HepG2 (cell line): ENCODE measurements around the gene TUBB3. TPM values are rescaled to one million over a fixed set of nuclear protein-coding genes. Genes with fewer than 3 reads are reported as not detected.

Experiments
- BRD4 ChIP-seq: sonication (generic); formaldehyde crosslinking; IDR thresholded peaks from 2 replicates; pipeline ENCODE4 v1.4.0; 2020; ENCODE audit warnings: missing genetic modification reagents
- CENPX ChIP-seq: sonication (generic); formaldehyde crosslinking; IDR thresholded peaks from 2 replicates; pipeline ENCODE4 v1.9.0; 2021; ENCODE audit warnings: mild to moderate bottlenecking, missing genetic modification reagents, moderate library complexity
- DMAP1 ChIP-seq: IDR thresholded peaks from 2 replicates; pipeline ENCODE4 v1.6.1; 2016
- ELK4 ChIP-seq: sonication (generic); formaldehyde crosslinking; IDR thresholded peaks from 2 replicates; pipeline ENCODE4 v1.9.0; 2021; ENCODE audit warnings: missing genetic modification reagents, borderline replicate concordance
- ESRRA ChIP-seq: sonication (generic); formaldehyde crosslinking; IDR thresholded peaks from 2 replicates; pipeline ENCODE4 v1.5.1; 2020; ENCODE audit warnings: mild to moderate bottlenecking, low read depth, missing genetic modification reagents
- GTF2F1 ChIP-seq: fragments of 150-350 bp; IDR thresholded peaks from 2 replicates; pipeline ENCODE4 v1.6.1; 2014; ENCODE audit warnings: low read length
- HES4 ChIP-seq: sonication (generic); formaldehyde crosslinking; IDR thresholded peaks from 2 replicates; pipeline ENCODE4 v1.9.0; 2021; ENCODE audit warnings: mild to moderate bottlenecking, missing genetic modification reagents, borderline replicate concordance
- HIVEP1 ChIP-seq: sonication (generic); formaldehyde crosslinking; IDR thresholded peaks from 2 replicates; pipeline ENCODE4 v1.4.0; 2020; ENCODE audit warnings: mild to moderate bottlenecking, missing genetic modification reagents
- KDM5B ChIP-seq: sonication (generic); formaldehyde crosslinking; IDR thresholded peaks from 2 replicates; pipeline ENCODE4 v1.4.0; 2020; ENCODE audit warnings: missing genetic modification reagents, mild to moderate bottlenecking, borderline replicate concordance
- MAFK ChIP-seq, 2 experiments: IDR thresholded peaks in 1 of 2; conservative IDR thresholded peaks in 1 of 2; 2 replicates each; pipeline ENCODE4 v1.6.1; 2011; ENCODE audit warnings: improper control_type of control experiment in 2 of 2, low read length in 2 of 2
- RXRB ChIP-seq: IDR thresholded peaks from 2 replicates; pipeline ENCODE4 v1.6.1; 2016; ENCODE audit warnings: borderline replicate concordance, missing genetic modification reagents, missing compliant biosample characterization
- SAFB2 ChIP-seq: sonication (generic); formaldehyde crosslinking; IDR thresholded peaks from 2 replicates; pipeline ENCODE4 v1.5.1; 2020; ENCODE audit warnings: missing genetic modification reagents, low read depth, mild to moderate bottlenecking, borderline replicate concordance
- YY1 ChIP-seq: IDR thresholded peaks from 2 replicates; pipeline ENCODE4 v1.6.1; 2011; ENCODE audit warnings: low read length, low read depth, moderate library complexity, mild to moderate bottlenecking; ENCODE audit not compliant: insufficient read depth, insufficient replicate concordance
- ZBTB38 ChIP-seq: sonication (generic); formaldehyde crosslinking; IDR thresholded peaks from 2 replicates; pipeline ENCODE4 v1.5.1; 2020; ENCODE audit warnings: mild to moderate bottlenecking, missing genetic modification reagents
- ZFP91 ChIP-seq: sonication (generic); formaldehyde crosslinking; IDR thresholded peaks from 2 replicates; pipeline ENCODE4 v1.9.0; 2022; ENCODE audit warnings: missing genetic modification reagents, mild to moderate bottlenecking, borderline replicate concordance
- ZNF407 ChIP-seq: sonication (generic); formaldehyde crosslinking; IDR thresholded peaks from one replicate; pipeline ENCODE4 v1.5.1; 2020; ENCODE audit warnings: mild to moderate bottlenecking, missing genetic modification reagents; ENCODE audit errors: not compliant biosample characterization
- ZNF552 ChIP-seq: sonication (generic); formaldehyde crosslinking; IDR thresholded peaks from 2 replicates; pipeline ENCODE4 v1.9.0; 2022; ENCODE audit warnings: missing genetic modification reagents, mild to moderate bottlenecking, borderline replicate concordance
- ZNF674 ChIP-seq: sonication (generic); formaldehyde crosslinking; IDR thresholded peaks from 2 replicates; pipeline ENCODE4 v1.5.0; 2020; ENCODE audit warnings: low read depth, mild to moderate bottlenecking, missing genetic modification reagents
- ZNF780A ChIP-seq: sonication (generic); formaldehyde crosslinking; IDR thresholded peaks from 2 replicates; pipeline ENCODE4 v1.8.0; 2022; ENCODE audit warnings: mild to moderate bottlenecking, missing genetic modification reagents, moderate library complexity
- ZNF891 ChIP-seq: sonication (generic); formaldehyde crosslinking; IDR thresholded peaks from 2 replicates; pipeline ENCODE4 v1.5.0; 2020; ENCODE audit warnings: mild to moderate bottlenecking, missing genetic modification reagents
- polyA plus RNA-seq, 8 experiments: library from polyadenylated mRNA; depleted of rRNA in 3 of 8; stranded (reverse) in 7 of 8; unstranded in 1 of 8; fragments of >200 nt; fragmentation: Illumina TruSeq in 4 of 8; extraction: Trizol in 4 of 8; gene quantifications; 2 replicates each; pipeline versions ENCODE4 v1.2.1 to v1.2.3, GENCODE V29; 2011 to 2016; ENCODE audit warnings: low read depth in 4 of 8, missing spikeins in 1 of 8, mixed read lengths in 1 of 8; ENCODE audit not compliant: insufficient read depth in 1 of 8
- total RNA-seq, 5 experiments: library from RNA; depleted of rRNA; stranded (reverse); fragments of >200 nt; fragmentation: Illumina TruSeq; extraction: Trizol; gene quantifications; 2 replicates each; pipeline ENCODE4 v1.2.3, GENCODE V29; 2016; ENCODE audit warnings: low read depth in 1 of 5

The TUBB3 gene
- total and polyA plus RNA-seq, 2 of the 13 experiments (the other 11 are each of a cell fraction or from before 2014, with no cell fraction given), result 110 to 185 TPM

GRCh38 chr16:89949756-89950155 lies 26.6 kb downstream of the TUBB3 start (continued):
- no peak for TF ChIP-seq ZNF407 (CRISPR knock-in tag)
- no peak for TF ChIP-seq DMAP1
- TF ChIP-seq ESRRA (CRISPR knock-in tag), result 0 out of 2 replicates have a peak, but pooled peaks have one; percentile 4
- TF ChIP-seq ZNF891, result 0 out of 2 replicates have a peak, but pooled peaks have one; percentile 31
- no peak for TF ChIP-seq ZNF674
- TF ChIP-seq SAFB2 (CRISPR knock-in tag), result no peak
- TF ChIP-seq ZFP91 (CRISPR knock-in tag), result peak; percentile 37; the same call in 1 of the 2 replicates
- TF ChIP-seq MAFK (conservative IDR thresholded peaks at IDR 0.05 in 1 of 2, IDR thresholded peaks at IDR 0.05 in 1 of 2; ENCODE audit: low read length in 2 of 2), result no peak
- no peak for TF ChIP-seq ELK4 (CRISPR knock-in tag)
- TF ChIP-seq ZNF552, result no peak
- TF ChIP-seq KDM5B (CRISPR knock-in tag), result no peak
- TF ChIP-seq HES4, result no peak; the same call in 1 of the 2 replicates
- no peak for TF ChIP-seq CENPX (CRISPR knock-in tag)
- TF ChIP-seq HIVEP1, result no peak
- TF ChIP-seq BRD4 (CRISPR knock-in tag), result no peak
- TF ChIP-seq ZNF780A (CRISPR knock-in tag), result no peak
- TF ChIP-seq RXRB (CRISPR knock-in tag), result no peak
- TF ChIP-seq YY1, result no peak
- no peak for TF ChIP-seq GTF2F1
- no peak for TF ChIP-seq ZBTB38
